Motor neuron (in vitro differentiated cells): ENCODE measurements around the gene SETDB1. TPM values are rescaled to one million over a fixed set of nuclear protein-coding genes. Genes with fewer than 3 reads are reported as not detected.

Experiments
- ATAC-seq, 8 experiments: fragments of 200-7000 bp; cut with Tn5 transposase; replicated peaks in 6 of 8; 2 replicates each; pipeline ENCODE4 v1.8.0; 2021; ENCODE audit warnings: mild to moderate bottlenecking in 8 of 8, moderate library complexity in 8 of 8
- H3K27ac ChIP-seq, 2 donors: fragments of 250-450 bp; sonication (Bioruptor Pico); 2 replicates each; pipeline ENCODE4 v1.9.0; 2021; ENCODE audit warnings: antibody characterized with exemption in 2 of 2, mild to moderate bottlenecking in 2 of 2, moderate library complexity in 1 of 2
- H3K4me1 ChIP-seq, 2 donors: fragments of 250-450 bp; sonication (Bioruptor Pico); replicated peaks in 1 of 2; 2 replicates each; pipeline ENCODE4 v1.6.1; 2021; ENCODE audit warnings: antibody characterized with exemption in 2 of 2, mild to moderate bottlenecking in 2 of 2, moderate library complexity in 1 of 2
- H3K4me3 ChIP-seq, 5 donors: fragments of 250-450 bp; sonication (Bioruptor Pico); 2 replicates each; pipeline ENCODE4 v1.9.0; 2021; ENCODE audit warnings: antibody characterized with exemption in 5 of 5, mild to moderate bottlenecking in 5 of 5, moderate library complexity in 4 of 5
- WGBS, 10 experiments: fragments of 450-650 bp; shearing (Covaris generic); methylation state at CpG; one replicate each; pipeline ENCODE4 v1.0.0; 2022; 5-methylcytosine and 5-hydroxymethylcytosine counted together
- in situ Hi-C, 9 experiments: fragments of 400-800 bp; cut with MboI; loops; one replicate each; pipeline ENCODE4 v1.15.0; 2021; ENCODE audit warnings: low sequenced_read_pairs in 9 of 9, low pct_unique_long_range_greater_than_20kb in 2 of 9; ENCODE audit not compliant: unreplicated experiment in 9 of 9
- total RNA-seq, 8 experiments: library from RNA; unstranded; fragments of 300-600 nt; gene quantifications; 2 replicates each; pipeline versions ENCODE4 v1.2.3 to v1.2.4, GENCODE V29; 2022

Gene SETDB1
- total RNA-seq, 8 experiments from 2014 or later: 29.6 to 75.6 (median 58.1) TPM

GRCh38 chr1:150972417-150972940 lies 46.3 kb downstream of the SETDB1 start:
- no peak for ATAC-seq
- WGBS, 10 experiments: 0 to 88% (median 68%) methylated on average over 1 to 4 of the region's 4 CpGs; no CpG with 5 or more reads in 2 of the 10 experiments
- peak overlapping the region in 2 of 5 donors; percentile 98 to 99 for H3K4me3 ChIP-seq
- in situ Hi-C loops: no loop called here
- no peak overlapping the region for H3K27ac ChIP-seq
- H3K4me1 ChIP-seq: peaks cover 33 to 35% of the 10 kb centered on the region in 2 donors

DNA sequence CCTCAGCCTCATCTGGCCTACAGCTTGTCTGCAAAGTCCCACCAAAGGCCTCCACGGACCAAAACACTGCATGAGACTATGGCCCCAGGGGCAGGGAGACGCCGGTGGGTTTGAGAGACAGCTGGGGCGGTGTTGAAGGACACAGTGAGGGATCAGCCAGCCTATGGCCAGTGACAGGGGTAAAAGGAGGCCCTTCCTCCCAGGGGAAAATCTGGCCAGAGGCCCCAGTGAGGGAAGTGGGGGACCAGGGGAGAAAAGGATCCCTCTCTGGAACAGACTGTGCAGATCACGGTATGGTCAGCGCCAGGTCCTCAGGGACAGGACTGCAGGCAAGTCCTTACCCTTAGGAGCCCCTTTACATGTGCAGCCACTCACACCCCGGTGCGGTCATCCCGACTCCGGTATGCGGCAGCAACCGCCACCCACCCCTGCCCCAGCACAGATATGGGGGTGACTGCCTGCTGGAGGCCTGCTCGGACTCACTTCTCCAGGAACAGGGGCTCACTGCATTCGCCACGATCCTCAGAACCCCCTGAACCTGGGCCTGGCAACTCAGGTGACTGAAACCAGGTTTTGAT lies 47.2 kb downstream of the SETDB1 start:
- in situ Hi-C loops: no loop called here

DNA sequence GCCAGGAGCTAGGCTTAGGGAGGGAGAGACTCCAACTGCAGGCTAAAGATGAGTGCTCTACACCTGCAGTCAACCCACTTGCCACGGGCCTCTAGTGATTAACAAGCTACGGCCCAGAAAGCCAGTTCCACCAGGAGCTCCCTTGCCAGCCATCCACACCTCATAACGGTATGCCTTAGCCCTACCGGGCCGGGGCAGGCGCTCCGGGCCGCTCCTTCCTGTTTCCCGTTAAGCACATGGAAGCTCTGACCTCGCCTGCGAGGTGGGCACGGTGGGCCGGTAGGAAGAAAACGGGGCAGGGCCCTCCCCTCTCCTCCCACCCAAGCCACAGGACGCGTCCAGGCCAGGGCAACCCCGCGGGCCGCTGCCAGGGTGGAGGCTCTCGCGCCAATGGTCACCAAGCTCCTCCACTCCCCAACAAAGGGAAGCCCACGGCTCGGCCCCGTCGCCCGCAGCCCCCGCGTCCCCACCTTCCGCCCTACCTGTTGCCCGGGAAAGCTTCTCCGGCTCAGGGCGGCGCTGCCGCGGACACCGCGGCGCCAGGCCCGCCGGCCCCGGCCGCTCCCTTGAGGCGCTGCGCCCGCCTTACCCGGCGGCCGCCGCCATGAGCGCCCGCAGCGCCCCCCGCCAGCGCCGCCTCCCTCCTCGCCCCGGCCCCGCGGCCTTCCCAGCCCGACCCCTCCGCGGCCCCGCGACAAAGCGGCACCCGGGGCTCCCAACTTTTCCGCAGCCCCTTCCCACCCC lies 47.8 kb downstream of the SETDB1 start:
- WGBS, 10 experiments: 0 to 2% (median 0%) methylated on average over 1 to 8 of the region's 67 CpGs; no CpG with 5 or more reads in 7 of the 10 experiments
- Histone ChIP-seq H3K27ac (peak overlapping the region; percentile 88 to 93), H3K4me1 (peaks cover 33 to 35% of the 10 kb centered on the region in 2 donors), H3K4me3 (peak overlapping the region; percentile 90 to 99 (median 97))
- in situ Hi-C loops: no loop called here
- ATAC-seq: peak; percentile 25 to 66 (median 57)

More for the DNA sequence above, 47.2 kb downstream of the SETDB1 start:
- ATAC-seq: peak; percentile 1 to 27 (median 14)
- Histone ChIP-seq H3K4me3 (peak overlapping the region; percentile 90 to 99 (median 97)), H3K4me1 (peaks cover 33 to 35% of the 10 kb centered on the region in 2 donors), H3K27ac (peak overlapping the region; percentile 88 to 93)
- 0 to 35% (median 17%) methylated on average over 1 to 12 of the region's 15 CpGs; no CpG with 5 or more reads in 4 of the 10 experiments for WGBS, 10 experiments

DNA sequence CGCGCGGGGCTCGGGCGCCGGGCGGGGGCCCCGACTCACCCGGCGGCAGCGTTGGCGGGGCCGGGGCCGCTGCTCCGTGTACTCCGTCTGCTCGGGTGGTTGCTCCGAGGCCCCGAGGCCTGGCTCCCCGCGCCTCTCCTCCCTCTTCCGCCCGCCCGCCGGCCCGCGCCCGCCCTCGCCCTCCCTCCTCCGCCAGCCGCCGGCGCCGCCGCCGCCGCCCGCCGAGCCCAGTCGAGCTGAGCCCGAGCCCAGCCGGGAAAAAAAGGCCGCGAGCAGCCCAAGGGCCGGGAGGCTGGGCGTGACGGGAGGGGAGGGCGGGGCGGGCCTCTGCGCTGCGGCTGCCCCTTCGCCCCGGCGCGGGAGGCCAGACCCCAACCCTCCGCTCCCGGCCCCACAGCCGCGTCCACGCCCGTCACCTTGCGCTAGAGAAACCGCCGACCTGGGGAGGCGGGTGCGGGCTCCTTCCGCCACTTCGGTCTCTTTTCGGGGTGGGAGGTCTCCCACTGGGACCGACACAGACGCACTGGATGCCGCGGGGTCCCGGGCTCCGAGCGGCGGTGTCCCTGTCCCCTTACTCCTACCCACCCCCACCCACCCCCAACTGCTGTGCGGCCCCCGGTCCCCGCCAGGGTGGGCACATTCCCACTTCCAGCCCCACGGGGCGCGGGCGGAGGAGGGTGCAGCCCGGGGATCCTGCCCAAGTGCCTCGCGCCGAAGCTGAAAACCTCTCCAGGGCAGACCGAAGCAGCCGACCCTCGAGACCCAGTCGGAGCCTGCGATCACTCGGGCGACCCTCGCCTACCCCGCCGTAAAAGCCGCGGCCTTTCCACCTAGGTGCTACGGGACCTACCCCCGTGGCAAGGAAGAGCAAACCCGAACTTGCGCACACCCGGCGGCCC lies 48.7 kb downstream of the SETDB1 start, which contains the start of gene CERS2:
TSS of gene CERS2 (minus strand) at position 256 of the 899 bp plus-strand sequence. CDS start 5,745 bp downstream, outside the sequence.
- Histone ChIP-seq H3K4me3 (peak within 1 kb of the TSS; percentile 90 to 99 (median 97)), H3K4me1 (peaks cover 33 to 38% of the 10 kb centered on the region in 2 donors), H3K27ac (peak within 1 kb of the TSS; percentile 88 to 93)
- peak; percentile 60 to 80 (median 72) for ATAC-seq
- WGBS, 10 experiments: 21 to 45% (median 27%) methylated on average over 3 to 15 of the region's 106 CpGs; no CpG with 5 or more reads in 5 of the 10 experiments
- in situ Hi-C loops: no loop called here

DNA sequence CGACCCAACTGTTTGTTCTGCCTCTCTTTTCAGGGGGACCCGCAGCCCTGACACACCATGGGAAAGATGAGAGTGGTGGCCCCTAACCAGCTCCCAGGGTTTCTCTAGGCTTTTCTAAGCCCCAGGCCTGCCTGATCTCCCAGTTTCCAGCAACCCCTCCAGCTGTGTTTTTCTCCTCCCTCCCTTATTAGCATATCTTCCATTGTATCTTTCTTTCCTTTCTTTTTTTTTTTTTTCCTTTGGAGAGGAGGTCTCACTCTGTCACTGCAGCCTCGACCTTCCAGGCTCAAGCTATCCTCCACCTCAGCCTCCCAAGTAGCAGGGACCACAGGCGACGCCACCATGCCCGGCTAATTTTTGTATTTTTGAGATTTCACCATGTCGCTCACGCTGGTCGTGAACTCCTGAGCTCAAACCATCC lies 50.2 kb downstream of the SETDB1 start:
- H3K4me3 ChIP-seq: no peak overlapping the region
- 88 to 98% (median 93%) methylated on average over 3 to 9 of the region's 9 CpGs for WGBS, 10 experiments
- in situ Hi-C loops: no loop called here
- no peak for ATAC-seq
- no peak overlapping the region for H3K27ac ChIP-seq
- H3K4me1 ChIP-seq: peaks cover 22 to 30% of the 10 kb centered on the region in 2 donors

DNA sequence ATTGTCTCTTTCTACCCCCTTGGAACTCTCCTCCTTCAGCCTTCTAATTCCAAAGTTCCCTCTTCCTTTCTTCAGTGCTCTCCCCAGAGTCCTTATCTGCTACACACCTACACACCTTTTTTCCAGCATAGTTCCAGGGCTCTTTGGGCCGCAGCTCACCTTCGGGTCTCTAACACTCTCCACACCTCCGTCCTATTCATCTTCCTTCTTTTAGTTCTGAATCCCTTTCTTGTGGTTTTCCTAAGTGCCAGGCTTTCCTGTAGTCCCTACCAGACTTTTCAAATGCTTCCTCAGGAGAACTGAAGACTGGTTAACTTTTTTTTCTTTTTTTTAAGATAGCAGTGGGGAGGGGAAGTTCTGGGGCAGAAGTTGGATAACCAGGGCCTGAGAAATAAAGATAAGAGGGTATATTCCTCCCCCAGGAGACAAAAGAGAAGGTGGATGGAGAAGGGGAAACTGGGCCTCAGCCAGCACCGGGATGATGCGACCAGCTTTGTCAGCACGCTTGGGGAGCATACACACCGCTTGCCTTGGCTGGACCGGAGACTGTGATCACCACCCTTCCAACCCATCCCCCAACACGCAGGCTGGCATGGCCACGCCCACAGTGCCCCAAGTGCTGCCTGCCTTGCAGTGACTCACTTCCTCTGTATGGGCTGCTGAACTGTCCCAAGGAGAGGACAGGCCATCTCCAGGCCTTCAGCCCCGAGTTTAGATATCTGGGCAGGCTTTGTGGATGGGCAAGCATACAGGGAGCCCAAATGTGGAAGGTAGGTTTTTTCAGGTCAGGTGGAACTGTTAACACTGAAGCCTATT lies 50.9 kb downstream of the SETDB1 start:
- peak in 5 of 8 experiments; percentile 12 to 20 (median 14) for ATAC-seq
- in situ Hi-C loops: no loop called here
- 33 to 100% (median 77%) methylated on average over 1 to 11 of the region's 11 CpGs; no CpG with 5 or more reads in 1 of the 10 experiments for WGBS, 10 experiments
- Histone ChIP-seq H3K4me1 (peaks cover 15 to 30% of the 10 kb centered on the region in 2 donors), H3K4me3 (no peak overlapping the region), H3K27ac (no peak overlapping the region)

GRCh38 chr1:150979092-150980056 lies 53.2 kb downstream of the SETDB1 start:
- 0 to 53% (median 20%) methylated on average over 1 to 23 of the region's 23 CpGs; no CpG with 5 or more reads in 1 of the 10 experiments for WGBS, 10 experiments
- Histone ChIP-seq H3K4me1 (peaks cover 0 to 20% of the 10 kb centered on the region in 2 donors), H3K27ac (no peak overlapping the region), H3K4me3 (no peak overlapping the region)
- in situ Hi-C loops: no loop called here
- ATAC-seq: peak in 7 of 8 experiments; percentile 8 to 65 (median 25)

DNA sequence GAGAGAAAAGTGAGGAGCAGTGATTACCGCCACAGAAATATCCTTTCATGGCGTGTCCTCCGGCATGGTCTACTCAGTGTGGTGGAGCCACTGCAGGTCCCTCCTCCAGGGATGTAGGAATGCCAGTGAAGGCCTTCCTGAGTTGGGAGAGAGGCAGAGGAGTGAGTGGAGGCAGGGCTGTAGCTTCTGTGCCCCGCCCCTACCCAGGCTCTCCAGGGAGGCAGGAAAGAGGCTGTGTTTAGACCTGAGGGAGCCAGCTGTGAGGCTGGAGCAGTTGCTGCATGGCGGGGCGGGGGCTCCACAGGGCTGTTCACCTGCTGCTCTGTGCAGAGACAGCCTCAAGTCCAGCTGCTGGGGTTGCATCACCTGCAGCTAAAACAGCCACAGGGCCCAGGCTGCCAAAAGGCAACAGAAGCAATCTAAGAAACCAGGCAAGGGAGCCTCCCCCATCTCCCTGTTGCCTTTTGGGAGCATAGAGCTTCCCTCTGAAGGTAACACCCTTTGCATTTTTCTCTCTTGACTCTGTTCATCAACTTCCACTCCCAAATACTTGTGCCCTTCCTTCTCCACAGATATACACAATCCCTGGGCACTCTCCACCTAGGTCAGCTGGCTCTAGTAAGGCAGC lies 55.1 kb downstream of the SETDB1 start:
- H3K27ac ChIP-seq: no peak overlapping the region
- H3K4me3 ChIP-seq: no peak overlapping the region
- peak in 6 of 8 experiments; percentile 20 to 80 (median 74) for ATAC-seq
- 74 to 100% (median 81%) methylated on average over 1 to 6 of the region's 6 CpGs; no CpG with 5 or more reads in 4 of the 10 experiments for WGBS, 10 experiments
- in situ Hi-C loops: no loop called here
- H3K4me1 ChIP-seq: peaks cover 0 to 17% of the 10 kb centered on the region in 2 donors

DNA sequence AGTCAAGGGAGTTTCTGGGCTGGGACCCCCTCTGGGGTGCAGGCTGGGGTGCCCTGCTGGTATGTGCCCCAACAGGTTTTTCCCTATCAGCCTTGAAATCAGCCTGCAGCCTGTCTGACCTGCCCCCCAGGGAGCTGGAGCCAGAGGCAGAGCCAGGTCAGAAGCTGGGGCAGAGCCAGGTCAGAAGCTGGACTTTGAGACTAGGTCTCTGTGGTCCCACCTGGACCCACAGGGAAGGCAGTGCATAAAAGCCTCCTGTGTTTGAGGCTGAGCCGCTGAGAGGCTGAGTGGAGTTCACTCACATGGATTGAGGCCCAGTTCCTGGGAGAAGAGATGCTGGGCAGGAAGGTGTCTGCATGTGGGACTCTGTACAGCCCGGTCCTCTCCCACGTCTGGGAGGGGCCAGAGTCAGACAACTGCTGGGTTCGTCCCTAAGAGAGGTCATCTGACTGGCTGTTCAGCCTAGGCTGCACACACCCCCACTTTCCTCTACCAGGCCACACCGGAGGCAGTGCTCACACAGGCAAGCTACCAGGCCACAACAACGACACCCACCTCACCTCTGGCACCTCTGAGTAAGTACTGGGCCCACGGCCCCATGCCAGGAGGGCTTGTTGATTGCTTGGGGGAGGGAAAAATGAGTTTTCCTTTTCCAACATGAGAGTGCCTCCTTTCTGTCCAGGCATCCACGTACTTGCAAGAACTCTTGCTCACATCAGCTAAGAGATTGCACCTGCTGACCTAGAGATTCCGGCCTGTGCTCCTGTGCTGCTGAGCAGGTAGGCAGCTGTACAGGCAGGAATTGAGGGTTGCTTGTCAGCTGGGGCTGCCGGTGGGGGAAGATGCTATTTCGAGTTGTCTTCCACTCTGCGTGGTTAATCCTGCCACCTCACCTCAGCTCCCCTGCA lies 55.9 kb downstream of the SETDB1 start, which contains the start of gene ANXA9:
TSS of gene ANXA9 (plus strand) at position 488 of the 908 bp plus-strand sequence. CDS start 814 bp downstream, outside the sequence.
- Histone ChIP-seq H3K27ac (no peak within 1 kb of the TSS), H3K4me3 (no peak within 1 kb of the TSS), H3K4me1 (peaks cover 0 to 17% of the 10 kb centered on the region in 2 donors)
- in situ Hi-C loops: no loop called here
- peak in 7 of 8 experiments; percentile 24 to 89 (median 72) for ATAC-seq
- 8 to 100% (median 67%) methylated on average over 1 to 12 of the region's 12 CpGs; no CpG with 5 or more reads in 1 of the 10 experiments for WGBS, 10 experiments
